HG03108 (cell line): Measurements from ENCODE around the gene MYL10.

Source experiments
- ATAC-seq: cut with Tn5 transposase; IDR thresholded peaks from one replicate; pipeline ENCODE4 v1.9.1; 2021; ENCODE audit warnings: moderate library complexity; ENCODE audit not compliant: unreplicated experiment

The MYL10 gene

GRCh38 chr7:101629171-101629570 is at the start of gene MYL10:
MYL10 (minus strand) TSS chr7:101629296; CDS start chr7:101629118, 178 bp downstream.
- no peak for ATAC-seq

DNA sequence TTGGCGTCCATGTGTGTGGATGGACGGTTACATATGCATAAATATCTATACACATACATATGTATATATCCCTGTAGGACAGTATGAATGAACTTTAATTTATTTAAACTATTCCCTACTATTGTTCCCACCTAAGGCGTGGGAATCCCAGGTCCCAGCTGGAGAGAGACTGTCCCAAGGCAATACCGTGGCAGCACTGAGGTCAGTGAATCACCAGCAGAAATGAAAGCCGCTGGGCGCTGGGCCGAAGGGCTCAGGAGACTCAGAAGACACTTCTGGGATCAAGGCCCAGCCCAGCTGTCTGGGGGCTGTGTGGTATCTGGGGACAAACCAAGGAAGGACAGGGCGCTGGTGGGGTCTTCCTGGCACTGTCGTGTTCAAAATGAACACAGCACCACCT is 49.6 kb upstream of the MYL10 start:
- no peak for ATAC-seq

DNA sequence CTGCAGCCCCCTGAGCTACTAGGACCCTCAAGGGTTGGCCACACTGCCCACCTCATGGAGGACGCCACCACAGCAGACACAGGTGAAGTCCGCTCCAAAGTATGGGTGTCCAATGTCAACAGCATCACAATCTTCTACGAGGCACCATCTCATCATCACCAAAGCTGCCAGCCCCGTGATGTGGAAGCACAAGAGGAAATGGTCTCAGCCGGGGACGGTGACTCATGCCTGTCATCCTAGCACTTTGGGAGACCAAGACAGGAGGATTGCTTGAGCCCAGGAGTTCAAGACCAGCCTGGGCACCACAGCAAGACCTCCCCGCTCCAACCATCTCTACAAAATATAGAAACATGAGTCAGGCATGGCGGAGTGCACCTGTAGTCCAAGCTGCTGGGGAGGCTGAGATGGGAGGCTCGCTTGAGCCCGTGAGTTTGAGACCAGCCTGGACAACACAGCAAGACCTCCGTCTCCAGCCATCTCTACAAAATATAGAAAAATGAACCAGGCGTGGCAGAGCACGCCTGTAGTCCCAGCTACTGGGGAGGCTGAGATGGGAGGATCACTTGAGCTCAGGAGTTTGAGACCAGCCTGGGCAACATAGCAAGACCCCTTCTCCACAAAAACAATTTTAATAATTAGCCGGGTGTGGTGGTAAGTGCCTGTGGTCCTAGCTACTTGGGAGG is 48.8 kb upstream of the MYL10 start:
- no peak for ATAC-seq

DNA sequence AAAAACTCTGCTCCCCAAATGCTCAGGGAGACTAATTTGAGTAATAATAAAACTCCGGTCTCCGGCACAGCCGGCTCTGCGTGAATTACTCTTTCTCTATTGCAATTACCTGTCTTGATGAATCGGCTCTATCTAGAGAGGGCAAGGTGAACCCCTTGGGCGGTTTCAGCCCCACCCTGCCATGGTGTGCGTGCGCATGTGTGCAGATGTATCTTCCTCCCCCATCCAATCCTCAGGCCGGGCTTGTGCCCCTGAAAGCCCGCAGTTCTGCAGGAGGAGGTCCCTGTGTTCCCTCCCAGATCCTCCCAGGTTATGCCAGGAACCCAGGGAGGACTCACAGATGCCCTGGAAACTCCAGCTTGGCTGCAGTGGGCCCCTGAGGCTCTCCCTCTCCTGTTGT is 48.3 kb upstream of the MYL10 start:
- no peak for ATAC-seq

DNA sequence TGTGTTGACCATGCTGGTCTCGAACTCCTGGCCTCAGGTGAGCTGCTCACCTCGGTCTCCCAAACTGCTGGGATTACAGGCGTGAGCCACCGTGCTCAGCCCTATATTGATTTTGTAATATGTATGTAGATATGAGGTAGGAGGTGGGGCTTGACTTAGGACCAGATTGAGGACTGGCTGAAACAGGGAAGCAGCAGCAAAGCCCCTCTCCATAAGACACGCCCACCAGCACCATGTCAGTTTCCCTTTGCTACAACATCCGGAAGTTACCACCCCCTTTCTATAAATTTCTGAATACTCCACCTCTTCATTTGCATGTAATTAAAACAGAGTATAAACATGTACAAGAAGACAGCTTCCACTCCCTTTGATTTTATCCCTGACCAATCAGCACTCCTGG is 47.9 kb upstream of the MYL10 start:
- ATAC-seq, result no peak

DNA sequence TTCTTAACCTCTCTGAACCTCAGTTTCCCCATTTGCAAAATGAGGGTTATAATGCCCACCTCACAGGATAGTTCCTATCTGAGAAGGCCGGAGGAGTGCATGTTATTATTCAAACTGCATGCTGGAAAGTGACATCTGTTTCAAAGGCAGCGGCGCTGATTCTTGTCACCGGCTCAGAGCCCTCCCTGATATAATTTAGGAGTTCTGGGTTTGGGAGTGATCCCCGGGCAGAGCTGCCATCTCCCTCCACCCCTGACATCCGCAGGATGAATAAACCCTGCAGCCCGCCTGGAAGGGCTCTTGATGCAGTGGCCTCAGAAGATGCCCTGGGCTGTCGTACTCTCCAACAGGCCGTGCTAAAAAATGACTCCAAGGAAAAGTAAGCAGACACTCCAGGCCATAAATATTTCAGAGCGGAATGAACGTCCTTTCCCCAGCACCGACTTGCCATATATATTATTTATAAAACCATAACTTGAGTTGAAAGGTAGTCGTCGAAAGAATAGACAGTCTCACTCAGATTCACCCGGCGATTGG is 47.0 kb upstream of the MYL10 start:
- ATAC-seq, result no peak

DNA sequence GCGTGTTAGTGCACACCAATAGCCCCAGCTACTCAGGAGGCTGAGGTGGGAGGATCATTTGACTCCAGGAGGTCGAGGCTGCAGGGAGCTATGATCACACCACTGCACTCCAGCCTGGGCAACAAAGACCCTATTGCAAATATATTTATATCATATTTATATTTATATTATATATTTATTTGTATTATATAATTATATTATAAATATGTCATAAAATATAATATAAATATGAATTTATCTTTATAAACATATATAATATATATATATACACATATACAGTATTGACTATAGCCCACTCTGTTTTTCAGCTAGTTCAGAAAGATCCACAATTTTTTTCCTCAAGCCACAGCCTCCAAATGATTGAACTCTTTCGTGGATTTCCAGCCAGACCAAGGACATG is 45.3 kb upstream of the MYL10 start:
- no peak for ATAC-seq

DNA sequence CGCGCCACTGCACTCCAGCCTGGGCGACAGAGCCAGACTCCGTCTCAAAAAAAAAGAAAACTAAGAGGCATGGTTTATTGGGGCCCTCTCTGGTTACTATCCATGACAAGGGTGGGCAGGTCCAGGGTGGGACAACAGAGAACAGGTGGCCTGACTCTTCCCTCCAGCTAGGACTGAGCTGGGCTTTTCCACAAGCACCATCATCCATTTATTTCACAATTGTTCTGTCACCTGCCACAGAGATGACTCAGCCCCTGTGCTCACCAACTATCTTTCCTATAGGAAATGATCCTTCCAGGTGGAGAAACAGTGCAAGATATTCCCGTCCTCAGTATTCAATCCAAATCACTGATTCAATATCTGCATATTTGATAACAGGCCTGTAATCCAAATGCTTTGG is 44.9 kb upstream of the MYL10 start:
- no peak for ATAC-seq

DNA sequence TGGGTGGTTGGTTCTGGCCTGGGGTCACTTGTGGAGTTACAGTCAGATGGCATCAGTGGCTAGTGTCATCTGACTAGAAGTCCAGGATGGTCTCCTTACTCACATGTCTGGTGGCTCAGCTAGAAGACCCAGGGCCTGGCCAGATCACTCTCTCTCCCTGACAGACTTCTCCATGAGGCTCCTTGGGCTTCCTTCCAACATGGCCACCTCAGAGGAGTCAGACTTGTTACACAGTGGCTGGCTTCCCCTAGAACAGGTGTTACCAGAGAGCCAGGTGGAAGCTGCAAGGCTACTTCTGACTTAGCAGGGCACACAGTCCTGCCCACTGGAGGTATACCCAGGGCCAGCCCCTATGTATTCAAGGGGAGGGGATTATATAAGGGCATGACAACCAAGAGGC is 44.2 kb upstream of the MYL10 start:
- ATAC-seq, result no peak

DNA sequence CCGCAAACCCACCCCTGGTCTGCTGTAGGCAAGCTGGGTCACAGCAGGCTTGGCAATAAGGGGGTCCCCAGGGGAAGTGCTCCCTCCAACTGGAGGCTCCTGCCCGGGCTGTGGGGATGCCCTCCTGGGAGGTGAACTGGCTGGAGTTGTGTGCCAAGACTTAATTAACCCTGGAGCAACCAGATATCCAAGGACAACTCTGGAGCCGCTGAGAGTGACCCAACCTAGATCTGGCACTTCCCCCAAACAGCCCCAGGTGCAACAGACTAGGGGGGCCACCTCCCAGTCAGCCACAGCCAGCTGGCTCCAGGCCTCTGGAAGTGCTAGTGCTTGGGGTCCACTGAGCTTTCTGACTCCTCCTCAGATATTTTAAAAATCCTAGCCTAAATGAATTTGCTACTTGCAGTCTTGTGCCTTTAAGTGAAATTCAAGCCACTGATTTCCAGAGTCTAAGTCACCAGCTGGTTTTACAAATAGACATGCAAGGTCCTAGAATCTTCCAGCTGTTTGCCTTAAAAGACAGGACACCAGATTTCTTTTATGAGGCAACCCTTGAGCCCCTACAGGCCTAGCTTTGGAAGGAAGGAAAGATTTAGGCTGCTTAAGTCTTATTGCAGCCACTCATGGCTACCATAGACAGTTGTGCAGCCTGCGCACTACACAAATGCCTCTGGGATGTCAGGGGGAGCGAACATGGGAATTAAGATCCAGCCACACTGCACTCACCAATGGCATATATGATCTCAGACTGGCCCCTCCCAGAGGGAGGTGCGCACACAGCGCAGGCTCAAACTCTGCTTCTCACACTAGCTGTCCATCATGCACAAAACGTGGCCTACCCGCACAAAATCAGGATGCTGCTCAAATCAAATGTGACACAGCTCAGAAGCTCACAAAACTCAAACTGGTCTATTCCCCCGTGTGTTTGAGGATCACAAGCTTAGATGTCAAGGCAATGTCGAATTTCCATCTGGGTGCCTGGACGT is 42.6 kb upstream of the MYL10 start:
- ATAC-seq, result no peak

DNA sequence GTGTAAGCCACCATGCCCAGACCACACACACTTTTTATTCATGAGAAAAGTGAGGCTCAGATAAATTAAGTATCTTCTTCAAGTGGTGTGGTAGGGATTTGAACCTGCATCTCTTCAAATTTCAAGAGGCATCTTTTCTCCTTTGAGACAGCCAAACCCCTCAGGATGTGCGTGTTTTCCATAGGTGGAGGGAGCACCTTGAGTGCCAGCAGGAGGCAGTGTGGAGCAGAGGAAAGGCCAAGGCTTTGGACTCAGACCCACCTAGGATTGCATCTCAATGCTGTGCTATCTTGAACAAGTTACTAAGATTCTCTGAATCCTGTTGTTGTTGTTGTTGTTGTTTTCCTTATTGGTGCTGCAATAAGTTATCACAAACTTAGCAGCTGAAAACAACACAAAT is 40.2 kb upstream of the MYL10 start:
- ATAC-seq, result no peak

- ATAC-seq, result no peak
Observed at GRCh38 chr7:101668726-101669125, 39.6 kb upstream of the MYL10 start.

GRCh38 chr7:101667920-101668319 is 38.8 kb upstream of the MYL10 start:
- ATAC-seq, result no peak

- no peak for ATAC-seq
Observed at GRCh38 chr7:101667399-101667798, 38.3 kb upstream of the MYL10 start.

DNA sequence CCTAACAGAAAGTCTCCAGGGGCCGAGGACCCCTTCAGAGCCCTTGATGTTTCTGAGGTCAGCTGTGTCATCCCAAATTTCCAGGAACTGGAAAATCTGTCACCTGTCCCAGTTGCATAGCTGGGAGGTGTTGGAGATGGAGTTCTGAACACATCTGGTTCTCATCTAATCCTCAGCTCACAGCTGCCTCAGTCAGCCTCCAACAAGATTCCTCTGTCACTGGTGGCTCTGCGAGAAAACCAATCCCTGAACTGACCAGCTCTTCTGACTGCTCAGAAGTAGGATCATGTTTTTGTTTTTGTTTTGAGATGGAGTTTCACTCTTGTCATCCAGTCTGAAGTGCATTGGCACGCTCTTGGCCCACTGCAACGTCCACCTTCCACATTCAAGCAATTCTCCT is 37.6 kb upstream of the MYL10 start:
- no peak for ATAC-seq

DNA sequence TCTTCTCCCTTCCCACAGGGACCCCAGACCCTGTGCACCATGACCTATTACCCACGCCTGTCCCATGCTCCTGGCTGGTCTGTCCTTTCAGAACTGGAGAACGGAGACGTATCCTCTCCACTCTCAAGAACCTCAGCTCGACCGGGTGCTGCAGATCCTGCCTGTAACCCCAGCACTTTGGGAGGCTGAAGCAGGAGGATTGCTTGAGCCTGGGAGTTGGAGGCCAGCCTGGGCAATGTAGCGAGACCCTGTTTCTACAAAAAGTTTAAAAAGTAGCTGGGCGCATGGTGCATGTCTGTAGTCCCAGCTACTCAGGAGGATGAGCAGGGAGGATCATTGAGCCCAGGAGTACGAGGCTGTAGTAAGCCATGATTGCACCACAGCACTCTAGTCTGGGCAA is 37.2 kb upstream of the MYL10 start:
- ATAC-seq, result no peak

- ATAC-seq, result no peak
Observed at GRCh38 chr7:101664893-101665471, 35.9 kb upstream of the MYL10 start.

GRCh38 chr7:101664436-101664835 is 35.3 kb upstream of the MYL10 start:
- no peak for ATAC-seq

DNA sequence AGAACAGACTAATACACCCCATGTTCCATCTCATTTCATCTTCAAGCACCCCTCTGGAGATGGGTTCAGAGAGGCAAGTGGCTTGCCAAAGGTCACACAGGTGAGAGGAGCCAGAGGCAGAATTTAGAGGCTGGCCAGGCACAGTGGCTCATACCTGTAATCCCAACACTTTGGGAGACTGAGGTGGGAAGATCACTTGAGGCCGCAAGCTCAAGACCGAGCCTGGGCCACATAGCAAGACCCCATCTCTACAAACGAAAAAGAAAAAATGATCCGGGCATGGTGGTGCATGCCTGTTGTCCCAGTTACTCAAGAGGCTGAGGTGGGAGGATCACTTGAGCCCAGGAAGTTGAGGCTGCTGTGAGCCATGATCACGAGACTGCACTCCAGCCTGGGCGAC is 34.7 kb upstream of the MYL10 start:
- ATAC-seq, result no peak

DNA sequence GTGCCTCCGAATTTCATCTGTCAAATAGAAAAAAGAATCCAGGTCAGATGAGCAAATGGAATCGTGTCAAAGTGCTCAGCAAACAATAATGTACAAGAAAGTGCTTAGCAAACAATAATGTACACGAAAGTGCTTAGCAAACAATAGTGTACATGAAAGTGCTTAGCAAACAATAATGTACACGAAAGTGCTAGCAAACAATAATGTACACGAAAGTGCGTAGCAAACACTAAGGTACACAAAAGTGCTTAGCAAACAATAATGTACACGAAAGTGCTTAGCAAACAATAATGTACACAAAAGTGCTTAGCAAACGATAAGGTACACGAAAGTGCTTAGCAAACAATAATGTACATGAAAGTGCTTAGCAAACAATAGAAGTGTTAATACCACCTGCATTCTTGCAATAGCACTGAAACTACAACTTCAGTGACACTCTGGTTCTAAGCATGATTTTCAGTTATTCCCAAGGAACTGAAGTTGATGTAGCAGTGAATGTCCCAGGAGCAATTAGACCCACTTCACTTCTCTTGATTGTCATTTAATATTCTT is 33.4 kb upstream of the MYL10 start:
- ATAC-seq, result no peak

- ATAC-seq, result no peak
Observed at GRCh38 chr7:101659706-101660105, 30.6 kb upstream of the MYL10 start.
